Activated CD4-positive, alpha-beta T cell treated with anti-CD3 and anti-CD28 coated beads for 36 hours (primary cell): ENCODE measurements around the gene MACO1. TPM values are rescaled to one million over a fixed set of nuclear protein-coding genes. Genes with fewer than 3 reads are reported as not detected.

Source experiments
- ATAC-seq: fragments of 200-7000 bp; cut with Tn5 transposase; one replicate; pipeline ENCODE4 v1.10.0; 2021; ENCODE audit warnings: mild to moderate bottlenecking, moderate library complexity
- CTCF ChIA-PET: fragments of 350-600 bp; sonication (Branson Sonifier 250); formaldehyde crosslinking; loops from one replicate; lab custom pipeline; 2021; ENCODE audit warnings: antibody characterized with exemption; lab: Charles Lee
- POLR2A ChIA-PET: fragments of 350-600 bp; sonication (Branson Sonifier 250); formaldehyde crosslinking; loops from one replicate; lab custom pipeline; 2021; ENCODE audit warnings: antibody characterized with exemption, inconsistent platforms; lab: Charles Lee
- DNase-seq: peaks from one replicate; pipeline ENCODE4 v3.0.0-alpha.2; 2020
- H3K27ac Mint-ChIP-seq: one replicate; pipeline ENCODE4 v1.8.0; 2021; ENCODE audit warnings: mixed read lengths
- H3K27me3 Mint-ChIP-seq: one replicate; pipeline ENCODE4 v1.8.0; 2021; ENCODE audit warnings: mixed read lengths
- H3K36me3 Mint-ChIP-seq: one replicate; pipeline ENCODE4 v1.8.0; 2021; ENCODE audit warnings: low read depth, mixed read lengths
- H3K4me1 Mint-ChIP-seq: one replicate; pipeline ENCODE4 v1.8.0; 2021; ENCODE audit warnings: mixed read lengths
- H3K4me3 Mint-ChIP-seq: one replicate; pipeline ENCODE4 v1.8.0; 2021; ENCODE audit warnings: mild to moderate bottlenecking, moderate library complexity, mixed read lengths
- H3K9me3 Mint-ChIP-seq: one replicate; pipeline ENCODE4 v1.8.0; 2021; ENCODE audit warnings: low read depth, mixed read lengths
- intact Hi-C, 2 experiments: fragments of 100-400 bp; cut with DNase I in 1 of 2; cut with micrococcal nuclease in 1 of 2; formaldehyde crosslinking; loops; one replicate each; pipeline versions ENCODE4 v1.14.2 to v1.15.1; 2022 to 2024; cut with DNase I, micrococcal nuclease
- total RNA-seq, 2 experiments: library from RNA; stranded (reverse); gene quantifications; one replicate each; pipeline ENCODE4 v1.2.3, GENCODE V29; 2021

MACO1 gene
- total RNA-seq, 2 experiments from 2014 or later, result 15.7 to 18.5 TPM

DNA sequence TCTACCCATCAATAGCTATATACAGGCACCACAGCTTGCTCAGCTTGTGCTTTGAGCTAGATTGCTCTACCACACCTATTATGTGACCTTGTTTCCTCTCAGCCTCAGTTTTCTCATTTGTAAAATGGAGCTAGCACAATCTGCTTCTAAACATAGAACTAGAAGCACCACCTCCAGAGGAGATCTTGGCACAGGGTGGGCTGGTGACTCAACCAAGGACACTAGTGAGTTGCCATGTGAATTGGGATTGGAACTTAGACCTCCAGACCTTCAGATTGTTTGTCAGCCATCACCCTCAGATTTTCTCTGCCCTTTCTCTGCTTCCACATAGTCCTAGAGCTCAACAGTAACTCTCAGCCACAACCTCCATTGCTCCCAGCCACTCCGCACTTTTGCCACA is 3.0 kb upstream of the MACO1 start:
- H3K27ac Mint-ChIP-seq, result no peak overlapping the region
- no peak overlapping the region for H3K4me3 Mint-ChIP-seq
- no peaks in the 10 kb centered on the region for H3K9me3 Mint-ChIP-seq
- ChIA-PET CTCF (interaction anchor here (1.4 to 1.6 kb wide), 2 partner anchors 15 to 60 kb away, joined by 3 to 10 read pairs; no protein-coding TSS in a partner anchor), POLR2A (interaction anchor here (1.3 kb wide), 1 partner anchor 41 kb away, joined by 4 read pairs; no protein-coding TSS in a partner anchor)
- peaks cover 15% of the 10 kb centered on the region for H3K4me1 Mint-ChIP-seq
- no peak for ATAC-seq
- intact Hi-C loops, result loop anchor here in 1 of 2 experiments (10.0 kb wide), 1 partner anchor 387 kb away; the partner anchor contains the start of gene MTFR1L
- H3K27me3 Mint-ChIP-seq, result no peaks in the 10 kb centered on the region
- DNase-seq, result no peak
- H3K36me3 Mint-ChIP-seq, result peaks cover 3% of the 10 kb centered on the region

DNA sequence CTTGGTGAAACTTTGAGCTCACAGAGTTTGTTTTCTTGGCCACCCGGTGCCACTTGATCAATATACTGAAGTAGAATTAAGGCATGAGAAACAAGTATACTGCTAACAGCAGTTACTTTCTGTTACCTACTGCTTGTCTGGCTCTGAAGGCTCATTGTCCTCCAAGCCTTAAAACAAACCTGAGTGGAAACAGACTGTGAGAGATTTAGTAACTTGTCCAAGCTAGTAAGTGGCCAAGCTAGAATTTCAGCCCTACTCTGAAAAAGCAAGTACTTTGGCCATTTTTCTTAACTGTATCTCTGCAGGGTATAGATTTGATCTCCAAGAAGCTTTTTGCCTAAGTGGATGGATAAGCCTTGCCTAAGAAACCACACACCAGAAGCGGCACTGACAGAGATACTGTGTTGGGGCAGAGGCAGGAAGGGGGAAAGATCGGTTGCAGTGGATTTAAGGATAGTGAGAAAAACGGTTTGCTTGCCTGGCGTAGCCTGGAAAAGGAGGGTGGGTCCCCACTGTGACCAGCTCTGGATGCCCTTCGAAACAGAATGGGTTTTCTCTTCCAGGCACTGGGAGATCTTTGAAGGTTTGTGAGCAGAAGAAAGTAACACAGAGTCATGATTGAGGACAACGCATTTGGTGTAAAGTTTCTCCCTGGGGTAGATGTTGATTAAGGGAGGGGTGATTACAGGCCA is 2.1 kb upstream of the MACO1 start:
- DNase-seq (no peak), ATAC-seq (no peak)
- ChIA-PET CTCF (interaction anchor here (0.6 to 1.6 kb wide), 5 partner anchors 14 to 989 kb away, joined by 3 to 10 read pairs (median 3); no protein-coding TSS in a partner anchor), POLR2A (interaction anchor here (1.3 kb wide), 1 partner anchor 40 kb away, joined by 4 read pairs; no protein-coding TSS in a partner anchor)
- H3K4me1 Mint-ChIP-seq, result peaks cover 24% of the 10 kb centered on the region
- H3K9me3 Mint-ChIP-seq, result no peaks in the 10 kb centered on the region
- H3K27ac Mint-ChIP-seq, result no peak overlapping the region
- H3K4me3 Mint-ChIP-seq, result peak overlapping the region; percentile 30
- no peaks in the 10 kb centered on the region for H3K27me3 Mint-ChIP-seq
- intact Hi-C loops, result loop anchor here in 1 of 2 experiments (10.0 kb wide), 1 partner anchor 386 kb away; the partner anchor contains the start of gene MTFR1L
- peaks cover 3% of the 10 kb centered on the region for H3K36me3 Mint-ChIP-seq

DNA sequence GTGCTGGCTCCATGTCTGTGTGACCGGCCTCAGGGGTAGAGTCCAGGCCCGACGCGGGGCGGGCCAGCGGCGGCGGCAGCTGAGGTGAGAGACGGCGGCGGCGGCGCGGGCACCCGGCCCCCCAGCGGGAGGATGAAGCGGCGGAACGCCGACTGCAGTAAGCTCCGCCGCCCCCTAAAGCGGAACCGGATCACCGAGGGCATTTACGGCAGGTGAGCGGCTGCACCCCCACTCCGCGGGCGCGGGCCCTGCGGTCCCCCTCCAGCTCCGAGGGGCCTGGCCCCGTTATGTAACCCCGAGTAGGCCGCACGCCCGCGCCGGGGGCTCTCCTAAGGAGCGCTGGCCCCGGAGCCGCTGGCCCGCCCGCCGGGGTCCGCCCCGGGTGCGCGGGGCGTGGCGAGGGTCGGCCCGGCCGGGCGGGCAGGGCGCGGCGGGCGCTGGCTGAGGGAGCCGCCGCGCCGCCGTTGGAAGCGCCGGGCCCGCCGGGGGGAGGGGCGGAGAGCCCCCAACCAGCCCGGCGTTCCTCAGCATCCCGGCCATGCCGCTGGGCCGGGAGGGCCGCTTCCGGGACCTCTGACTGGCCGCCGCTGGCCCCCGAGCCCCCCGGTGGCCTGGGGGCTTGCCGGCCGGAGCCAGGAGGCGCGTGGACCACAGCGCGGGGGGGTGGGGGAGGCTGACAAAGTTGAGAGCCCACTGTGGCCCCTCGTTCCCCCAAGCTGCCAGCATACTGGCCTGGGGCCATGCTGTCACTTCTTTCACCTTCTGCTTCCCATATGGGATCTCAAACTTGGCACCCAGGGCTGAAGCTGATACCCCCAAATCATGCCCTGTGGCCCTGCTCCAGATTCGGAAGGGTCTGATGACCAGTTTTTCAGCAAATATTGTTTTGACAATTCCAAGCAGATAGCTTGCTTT is 527 bp downstream of the MACO1 start:
- Mint-ChIP-seq H3K27ac (peak overlapping the region; percentile 72), H3K4me3 (peak overlapping the region; percentile 93), H3K9me3 (no peaks in the 10 kb centered on the region), H3K36me3 (peaks cover 3% of the 10 kb centered on the region), H3K27me3 (no peaks in the 10 kb centered on the region), H3K4me1 (peaks cover 50% of the 10 kb centered on the region)
- DNase-seq (no peak), ATAC-seq (peak; percentile 11)
- POLR2A ChIA-PET, result interaction anchor here (0.6 to 1.5 kb wide), 4 partner anchors 10 to 199 kb away, joined by 3 to 6 read pairs (median 4); partner anchors contain the start of gene SYF2
- intact Hi-C loops, result loop anchor here in 1 of 2 experiments (1.0 to 5.0 kb wide), 16 partner anchors 42 to 788 kb away; partner anchors contain the start of genes AUNIP, CLIC4, MAN1C1 and PAFAH2
- CTCF ChIA-PET, result interaction anchor here (0.6 to 1.1 kb wide), 8 partner anchors 11 to 1021 kb away, joined by 3 to 4 read pairs (median 3); no protein-coding TSS in a partner anchor

DNA sequence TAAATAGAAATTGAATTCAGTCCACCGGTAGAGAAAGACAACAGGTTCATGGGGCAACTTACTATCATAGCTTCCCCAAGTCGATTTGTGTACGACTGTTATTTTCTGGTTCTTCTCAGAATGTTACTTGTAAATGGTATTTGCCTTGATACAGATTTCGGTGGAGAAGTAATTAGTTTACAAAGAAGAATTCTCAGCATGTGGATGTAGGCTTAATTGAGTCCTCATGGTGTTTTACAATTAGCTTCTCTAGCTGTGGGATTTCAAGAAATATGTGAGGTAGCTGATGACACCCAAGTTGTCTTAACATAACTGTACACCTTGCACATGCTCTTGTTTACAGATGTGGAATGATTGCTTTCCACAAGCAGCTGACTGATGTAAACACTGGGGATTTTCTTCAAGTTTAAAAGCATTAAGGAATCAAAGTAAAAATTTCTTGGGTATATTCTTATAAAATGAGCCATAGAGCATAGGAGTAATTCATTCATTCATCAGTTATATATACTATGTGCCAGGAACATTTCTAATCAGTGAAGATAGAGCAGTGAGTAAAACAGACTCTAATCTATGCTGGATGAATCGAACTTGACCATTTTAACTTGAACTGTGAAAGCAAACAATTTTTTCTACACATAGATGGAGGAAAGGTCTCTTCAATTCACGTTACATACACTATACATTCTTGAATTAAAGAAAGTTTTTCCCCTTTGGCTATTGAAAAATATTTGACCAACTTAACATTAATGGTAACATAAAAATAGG is 1.4 kb downstream of the MACO1 start:
- no peaks in the 10 kb centered on the region for H3K27me3 Mint-ChIP-seq
- intact Hi-C loops, result loop anchor here in 1 of 2 experiments (1.0 to 5.0 kb wide), 8 partner anchors 41 to 789 kb away; partner anchors contain the start of genes PDIK1L, SRRM1 and TMEM50A
- ChIA-PET POLR2A (interaction anchor here (0.7 to 1.5 kb wide), 2 partner anchors 94 to 200 kb away, joined by 4 to 6 read pairs; partner anchors contain the start of gene SYF2), CTCF (interaction anchor here (0.6 to 1.1 kb wide), 7 partner anchors 11 to 179 kb away, joined by 3 to 4 read pairs (median 3); no protein-coding TSS in a partner anchor)
- DNase-seq, result no peak
- H3K4me3 Mint-ChIP-seq, result peak overlapping the region; percentile 83
- ATAC-seq, result no peak
- H3K27ac Mint-ChIP-seq, result peak overlapping the region; percentile 72
- no peaks in the 10 kb centered on the region for H3K9me3 Mint-ChIP-seq
- peaks cover 3% of the 10 kb centered on the region for H3K36me3 Mint-ChIP-seq
- H3K4me1 Mint-ChIP-seq, result peaks cover 59% of the 10 kb centered on the region

DNA sequence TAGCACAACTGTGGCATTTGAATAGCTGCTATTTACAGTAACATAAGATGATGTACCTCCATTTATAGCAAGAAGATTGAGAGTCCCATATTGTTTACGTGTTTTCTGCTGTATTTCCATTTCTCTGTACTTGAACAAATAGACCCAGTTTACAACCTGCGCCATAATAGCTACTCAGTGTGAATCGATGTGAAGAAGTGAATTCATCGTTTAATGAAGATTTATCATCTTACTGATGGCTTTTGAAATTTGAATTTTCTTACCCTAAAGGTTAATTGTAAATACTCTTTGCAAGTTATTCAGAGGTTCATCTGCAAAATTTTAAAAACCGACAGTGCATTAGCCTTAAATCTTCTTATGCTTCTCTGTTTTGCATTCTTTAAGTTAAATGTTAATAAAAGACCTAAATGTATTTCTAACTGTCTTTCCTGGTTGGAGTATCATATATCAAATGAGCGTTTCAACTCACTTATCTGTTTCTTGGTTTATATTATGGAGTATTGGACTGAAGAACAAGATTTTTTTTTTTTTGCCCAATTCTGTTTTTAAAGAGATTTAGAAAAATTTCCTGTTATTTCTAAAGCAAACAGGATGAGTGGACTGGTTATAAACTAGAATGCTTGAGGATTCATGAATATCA is 2.2 kb downstream of the MACO1 start:
- intact Hi-C loops, result loop anchor here in 1 of 2 experiments (5.0 kb wide), 3 partner anchors 244 to 694 kb away; no protein-coding TSS in a partner anchor
- ChIA-PET POLR2A (no interaction called here), CTCF (no interaction called here)
- Mint-ChIP-seq H3K9me3 (no peaks in the 10 kb centered on the region), H3K27me3 (no peaks in the 10 kb centered on the region), H3K4me1 (peaks cover 59% of the 10 kb centered on the region), H3K27ac (no peak overlapping the region), H3K36me3 (peaks cover 5% of the 10 kb centered on the region), H3K4me3 (peak overlapping the region; percentile 83)
- no peak for ATAC-seq
- no peak for DNase-seq

DNA sequence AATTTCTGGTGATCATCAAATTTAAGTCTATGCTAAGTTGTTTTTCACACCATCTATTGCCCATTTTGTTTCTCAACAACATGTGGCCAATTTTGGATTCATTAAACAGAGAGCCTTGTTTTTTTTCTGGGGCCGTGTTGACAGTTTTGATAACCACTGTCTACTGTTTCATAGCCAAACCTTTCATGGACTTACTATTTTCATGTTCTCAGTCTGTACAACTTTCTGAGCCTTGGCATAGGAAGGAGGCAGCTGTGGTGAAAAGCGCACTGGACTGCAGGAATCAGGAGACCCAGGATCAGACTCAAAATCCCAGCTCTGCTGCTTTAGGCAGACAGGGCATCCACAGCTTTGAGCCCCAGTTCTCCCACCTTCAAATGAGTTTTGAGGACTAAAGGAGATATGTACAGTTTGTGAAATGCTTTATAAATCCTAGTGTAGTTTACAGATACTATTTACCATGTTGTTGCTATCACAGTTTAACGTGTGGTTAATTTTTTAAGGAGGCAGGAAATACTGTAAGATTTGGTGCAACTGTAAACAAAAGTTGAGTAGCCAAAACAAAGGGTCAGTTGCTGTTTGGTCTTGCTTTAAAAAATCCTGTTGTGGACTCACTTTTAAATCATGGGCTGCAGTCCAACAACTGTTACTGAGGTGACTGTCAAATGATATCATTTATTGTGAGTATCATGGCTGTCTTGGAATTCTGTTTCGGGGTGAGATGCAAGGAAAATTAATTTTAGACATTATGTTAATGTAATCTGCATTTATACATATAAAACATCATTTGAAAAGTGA is 2.9 kb downstream of the MACO1 start:
- DNase-seq (no peak), ATAC-seq (no peak)
- no peaks in the 10 kb centered on the region for H3K27me3 Mint-ChIP-seq
- H3K36me3 Mint-ChIP-seq, result peaks cover 7% of the 10 kb centered on the region
- intact Hi-C loops, result loop anchor here in 1 of 2 experiments (5.0 kb wide), 3 partner anchors 244 to 694 kb away; no protein-coding TSS in a partner anchor
- H3K4me1 Mint-ChIP-seq, result peaks cover 61% of the 10 kb centered on the region
- no peak overlapping the region for H3K4me3 Mint-ChIP-seq
- ChIA-PET POLR2A (no interaction called here), CTCF (interaction anchor here (1.5 kb wide), 2 partner anchors 39 to 42 kb away, joined by 4 read pairs; no protein-coding TSS in a partner anchor)
- H3K27ac Mint-ChIP-seq, result peak overlapping the region; percentile 40
- no peaks in the 10 kb centered on the region for H3K9me3 Mint-ChIP-seq

DNA sequence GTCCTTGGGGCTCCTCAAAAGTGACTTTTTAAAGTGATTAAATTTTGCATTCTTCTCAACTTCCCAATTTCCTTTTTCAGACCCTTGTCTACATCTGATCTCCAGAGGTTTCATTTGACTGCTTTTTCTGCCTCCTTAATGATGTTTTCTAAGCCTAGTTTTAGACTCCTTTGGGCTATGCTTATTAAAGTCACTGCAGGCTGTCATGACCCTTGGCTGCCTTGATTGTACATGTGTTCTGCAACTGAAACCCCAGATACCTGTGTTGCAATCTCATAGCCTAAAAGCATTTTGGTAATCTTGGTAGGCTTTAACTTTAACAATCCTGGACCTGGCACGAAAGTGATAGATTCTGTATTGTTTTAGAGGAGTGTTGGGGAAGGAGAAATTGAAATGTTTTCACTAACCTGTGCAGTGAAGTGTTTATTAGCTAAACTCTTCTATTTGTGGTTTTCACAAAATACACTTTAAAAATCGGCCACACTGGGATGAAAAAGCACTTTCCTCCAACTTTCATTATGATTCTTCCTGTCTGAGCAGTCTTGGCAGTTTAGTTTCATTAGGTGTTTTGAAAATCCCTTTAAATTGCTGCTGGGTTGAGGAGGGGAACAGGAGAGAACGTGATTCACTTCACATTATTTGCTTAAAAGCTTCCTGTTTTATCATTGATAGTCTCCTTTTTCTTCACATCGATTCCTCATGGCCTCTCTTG is 4.9 kb downstream of the MACO1 start:
- H3K27ac Mint-ChIP-seq, result peak overlapping the region; percentile 42
- peak overlapping the region; percentile 58 for H3K4me3 Mint-ChIP-seq
- intact Hi-C loops, result loop anchor here in 1 of 2 experiments (5.0 kb wide), 1 partner anchor 42 kb away; no protein-coding TSS in a partner anchor
- ATAC-seq (peak; percentile 48), DNase-seq (peak; percentile 33)
- H3K9me3 Mint-ChIP-seq, result no peaks in the 10 kb centered on the region
- peaks cover 56% of the 10 kb centered on the region for H3K4me1 Mint-ChIP-seq
- H3K36me3 Mint-ChIP-seq, result peaks cover 7% of the 10 kb centered on the region
- CTCF ChIA-PET, result interaction anchor here (1.5 to 3.0 kb wide), 2 partner anchors 40 to 52 kb away, joined by 4 to 14 read pairs; no protein-coding TSS in a partner anchor
- POLR2A ChIA-PET, result no interaction called here
- no peaks in the 10 kb centered on the region for H3K27me3 Mint-ChIP-seq

DNA sequence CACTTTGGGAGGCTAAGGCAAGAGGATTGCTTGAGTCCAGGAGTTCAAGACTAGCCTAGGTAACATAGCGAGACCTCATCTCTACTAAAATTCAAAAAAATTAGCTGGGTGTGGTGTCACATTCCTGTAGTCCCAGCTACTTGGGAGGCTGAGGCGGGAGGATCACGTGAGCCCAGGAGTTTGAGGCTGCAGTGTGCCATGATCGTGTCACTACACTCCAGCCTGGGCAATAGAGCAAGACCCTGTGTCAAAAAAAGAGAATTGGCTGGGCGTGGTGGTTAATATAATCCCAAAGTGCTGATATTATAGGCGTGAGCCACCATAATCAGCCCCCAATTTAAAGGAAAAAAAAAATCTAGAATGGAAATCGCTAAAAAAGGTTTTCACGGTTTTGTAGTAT is 7.0 kb downstream of the MACO1 start:
- DNase-seq, result no peak
- intact Hi-C loops, result loop anchor here in 1 of 2 experiments (5.0 kb wide), 1 partner anchor 40 kb away; no protein-coding TSS in a partner anchor
- Mint-ChIP-seq H3K4me3 (no peak overlapping the region), H3K27ac (no peak overlapping the region), H3K4me1 (peaks cover 63% of the 10 kb centered on the region), H3K9me3 (no peaks in the 10 kb centered on the region), H3K27me3 (no peaks in the 10 kb centered on the region), H3K36me3 (peaks cover 9% of the 10 kb centered on the region)
- no peak for ATAC-seq
- POLR2A ChIA-PET, result no interaction called here
- CTCF ChIA-PET, result interaction anchor here (0.6 to 1.1 kb wide), 2 partner anchors 8 to 350 kb away, joined by 3 read pairs; no protein-coding TSS in a partner anchor
